ENCODE results near the gene BRINP2. TPM values are rescaled to one million over a fixed set of nuclear protein-coding genes. Genes with fewer than 3 reads are reported as not detected.
A peak's percentile ranks its signal among the peaks of the same experiment; 100 is the strongest.

BRINP2 gene
- polyA plus RNA-seq, 2 of the 4 experiments (the other 2 are of a cell fraction) = 0.04 to 0.09 TPM

GRCh38 chr1:177278626-177279390 is 108.0 kb downstream of the BRINP2 start:
- FAIRE-seq = no peak

GRCh38 chr1:177281901-177282300 is 111.1 kb downstream of the BRINP2 start:
- ChIA-PET POLR2A (no interaction called here), CTCF (no interaction called here)
- WGBS (ENCODE audit: missing lambda C conversion rate) = 34% methylated on average over 5 of the region's 5 CpGs
- FAIRE-seq (no peak), DNase-seq (ENCODE audit: low read depth in 1 of 2, low spot score in 1 of 2) (no peak), ATAC-seq (no peak)
- no peak overlapping the region for H3K27ac ChIP-seq
- TF ChIP-seq MAX (IDR thresholded peaks at IDR 0.05) (no peak), RNF2 (IDR thresholded peaks at IDR 0.05; ENCODE audit: borderline replicate concordance, low read depth) (no peak), POLR2A (IDR thresholded peaks at IDR 0.05; ENCODE audit: low read length) (no peak), JUN (IDR thresholded peaks at IDR 0.05) (no peak), REST (IDR thresholded peaks at IDR 0.05) (no peak)
- H3K9me3 ChIP-seq = no peaks in the 10 kb centered on the region
- no peak overlapping the region for H3K4me2 ChIP-seq
- no peak overlapping the region for H3K4me3 ChIP-seq
- no peaks in the 10 kb centered on the region for H3K4me1 ChIP-seq

More at GRCh38 chr1:177278626-177279390, 108.0 kb downstream of the BRINP2 start:
- peak in 1 of 2 experiments; percentile 47; a peak in 2 of 6 replicates for ATAC-seq
- Histone ChIP-seq H3K4me3 (no peak overlapping the region), H3K4me1 (no peaks in the 10 kb centered on the region), H3K9me3 (no peaks in the 10 kb centered on the region), H3K4me2 (no peak overlapping the region), H3K27ac (no peak overlapping the region)
- WGBS (ENCODE audit: missing lambda C conversion rate) = 54% methylated on average over 7 of the region's 10 CpGs
- ChIA-PET CTCF (no interaction called here), POLR2A (no interaction called here)
- DNase-seq (ENCODE audit: low read depth in 1 of 2, low spot score in 1 of 2) = no peak
- TF ChIP-seq HDAC2 (IDR thresholded peaks at IDR 0.05) (no peak), CHD4 (IDR thresholded peaks at IDR 0.05; ENCODE audit: borderline replicate concordance) (no peak), RFX5 (IDR thresholded peaks at IDR 0.05) (no peak), POLR2AphosphoS2 (conservative IDR thresholded peaks at IDR 0.05; ENCODE audit: low read length) (no peak), E2F6 (IDR thresholded peaks at IDR 0.05; ENCODE audit: borderline replicate concordance, low read depth) (no peak), RNF2 (IDR thresholded peaks at IDR 0.05; ENCODE audit: borderline replicate concordance, low read depth) (no peak), SMC3 (IDR thresholded peaks at IDR 0.05) (no peak)

- H3K4me3 ChIP-seq = no peak overlapping the region
- DNase-seq (ENCODE audit: low read depth in 1 of 2, low spot score in 1 of 2) (no peak), ATAC-seq (no peak), FAIRE-seq (no peak)
- TF ChIP-seq NPAS2 (CRISPR knock-in tag; IDR thresholded peaks at IDR 0.05; ENCODE audit: borderline replicate concordance) = no peak
- no peak for TF ChIP-seq TFCP2L1 (CRISPR knock-in tag; IDR thresholded peaks at IDR 0.05)
- TF ChIP-seq HES2 (IDR thresholded peaks at IDR 0.05) = no peak
- no peak for TF ChIP-seq FOXS1 (CRISPR knock-in tag; IDR thresholded peaks at IDR 0.05)
- no peak for TF ChIP-seq ELK1 (IDR thresholded peaks at IDR 0.05; ENCODE audit: low read depth, low read length)
- TF ChIP-seq PBX3 (IDR thresholded peaks at IDR 0.05) = no peak
- no peak for TF ChIP-seq POLR2A (IDR thresholded peaks at IDR 0.05; ENCODE audit: low read length)
- no peak for TF ChIP-seq SMC3 (IDR thresholded peaks at IDR 0.05)
- H3K4me2 ChIP-seq = no peak overlapping the region
- WGBS (ENCODE audit: missing lambda C conversion rate) = 4% methylated on average over 1 of the region's 1 CpG
- CTCF ChIA-PET = no interaction called here
- no peaks in the 10 kb centered on the region for H3K9me3 ChIP-seq
- no peaks in the 10 kb centered on the region for H3K4me1 ChIP-seq
- POLR2A ChIA-PET = no interaction called here
- H3K27ac ChIP-seq = no peak overlapping the region
Measured at GRCh38 chr1:177282976-177283375, 112.2 kb downstream of the BRINP2 start.

Data from A549 (cell line).